ENCODE measurements around the gene COBLL1. TPM values are rescaled to one million over a fixed set of nuclear protein-coding genes. Genes with fewer than 3 reads are reported as not detected.
A peak's percentile ranks its signal among the peaks of the same experiment; 100 is the strongest.
"Not testable (repeated sequence)": the region's sequence is repeated elsewhere in the genome, so short reads cannot be mapped to it uniquely, and the experiment has no call there.

The COBLL1 gene
- total RNA-seq, 6 experiments from 2014 or later: 28.1 to 49.7 (median 29.9) TPM

DNA sequence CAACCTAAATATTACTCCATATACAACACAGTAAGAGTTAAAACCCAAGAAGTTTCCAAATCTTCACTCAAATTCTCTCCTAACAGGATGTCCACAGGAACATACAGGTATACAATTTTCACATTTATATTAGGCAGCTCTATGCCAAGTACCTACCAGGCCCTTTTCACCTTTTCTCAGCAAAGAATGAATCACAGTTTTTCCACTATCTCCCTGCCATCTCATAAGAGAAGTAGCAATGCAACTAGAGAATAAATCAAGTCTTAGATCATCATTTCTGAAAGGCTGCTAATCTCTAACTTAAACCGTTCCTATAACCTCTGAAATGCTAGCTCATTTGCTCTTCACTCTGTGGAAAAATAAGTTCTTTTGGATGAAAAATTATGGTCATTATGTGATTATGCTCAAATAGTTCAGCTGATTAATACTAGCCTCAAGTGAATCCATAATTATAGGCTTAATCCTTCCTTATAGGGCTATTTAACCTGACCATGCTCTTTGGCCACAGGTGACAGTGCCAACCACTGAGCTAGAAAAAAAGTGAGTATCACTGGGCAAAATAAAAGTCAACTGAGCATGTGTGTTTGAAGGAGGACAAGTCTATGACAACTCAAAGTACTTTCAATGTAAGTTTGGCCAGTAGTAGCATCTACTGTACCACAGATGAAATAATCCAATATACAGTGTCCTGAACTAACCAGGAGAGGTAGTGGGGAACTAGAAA lies 79.7 kb downstream of the COBLL1 start:
- H3K4me1 Mint-ChIP-seq (ENCODE audit: low read depth): peaks cover 27% of the 10 kb centered on the region
- TF ChIP-seq, protein P1, sequence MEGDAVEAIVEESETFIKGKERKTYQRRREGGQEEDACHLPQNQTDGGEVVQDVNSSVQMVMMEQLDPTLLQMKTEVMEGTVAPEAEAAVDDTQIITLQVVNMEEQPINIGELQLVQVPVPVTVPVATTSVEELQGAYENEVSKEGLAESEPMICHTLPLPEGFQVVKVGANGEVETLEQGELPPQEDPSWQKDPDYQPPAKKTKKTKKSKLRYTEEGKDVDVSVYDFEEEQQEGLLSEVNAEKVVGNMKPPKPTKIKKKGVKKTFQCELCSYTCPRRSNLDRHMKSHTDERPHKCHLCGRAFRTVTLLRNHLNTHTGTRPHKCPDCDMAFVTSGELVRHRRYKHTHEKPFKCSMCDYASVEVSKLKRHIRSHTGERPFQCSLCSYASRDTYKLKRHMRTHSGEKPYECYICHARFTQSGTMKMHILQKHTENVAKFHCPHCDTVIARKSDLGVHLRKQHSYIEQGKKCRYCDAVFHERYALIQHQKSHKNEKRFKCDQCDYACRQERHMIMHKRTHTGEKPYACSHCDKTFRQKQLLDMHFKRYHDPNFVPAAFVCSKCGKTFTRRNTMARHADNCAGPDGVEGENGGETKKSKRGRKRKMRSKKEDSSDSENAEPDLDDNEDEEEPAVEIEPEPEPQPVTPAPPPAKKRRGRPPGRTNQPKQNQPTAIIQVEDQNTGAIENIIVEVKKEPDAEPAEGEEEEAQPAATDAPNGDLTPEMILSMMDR (IDR thresholded peaks at IDR 0.05): no peak
- H3K27ac Mint-ChIP-seq: no peak overlapping the region
- H3K36me3 Mint-ChIP-seq (ENCODE audit: low read depth): no peaks in the 10 kb centered on the region
- no peaks in the 10 kb centered on the region for H3K9me3 Mint-ChIP-seq
- no peaks in the 10 kb centered on the region for H3K27me3 Mint-ChIP-seq (ENCODE audit: insufficient read depth)
- H3K4me3 Mint-ChIP-seq: no peak overlapping the region
- no peak for DNase-seq

DNA sequence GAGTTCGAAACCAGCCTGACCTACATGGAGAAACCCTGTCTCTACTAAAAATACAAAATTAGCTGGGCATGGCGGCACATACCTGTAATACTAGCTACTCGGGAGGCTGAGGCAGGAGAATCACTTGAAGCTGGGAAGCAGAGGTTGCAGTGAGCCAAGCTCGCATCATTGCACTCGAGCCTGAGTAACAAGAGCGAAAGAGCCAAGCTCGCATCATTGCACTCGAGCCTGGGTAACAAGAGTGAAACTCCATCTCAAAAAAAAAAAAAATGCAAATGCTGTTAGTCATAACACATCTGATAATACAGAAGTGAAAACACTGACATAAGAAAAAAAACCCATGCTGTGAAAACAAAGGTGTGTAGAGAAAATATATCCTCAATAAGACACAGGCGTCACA lies 80.4 kb downstream of the COBLL1 start:
- not testable (repeated sequence) for H3K36me3 Mint-ChIP-seq (ENCODE audit: low read depth)
- peaks cover 32% of the 10 kb centered on the region for H3K4me1 Mint-ChIP-seq (ENCODE audit: low read depth)

DNA sequence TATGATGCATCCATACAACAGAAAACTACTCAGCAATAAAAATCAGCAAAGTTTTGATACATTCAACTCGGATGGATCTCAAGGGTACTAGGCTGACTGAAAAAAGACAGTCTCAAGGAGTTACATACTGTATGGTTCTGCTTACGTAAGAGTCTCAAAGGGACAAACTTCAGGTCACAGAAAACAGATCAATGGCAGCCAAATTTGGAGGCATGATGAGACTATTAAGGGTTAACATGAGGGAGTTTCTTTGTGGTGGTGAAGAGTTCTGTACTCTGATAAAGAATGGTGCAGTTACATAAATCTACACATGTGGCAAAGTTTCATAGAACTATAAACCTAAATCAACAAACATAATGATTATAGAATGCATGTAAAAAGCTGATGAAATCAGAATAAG lies 81.4 kb downstream of the COBLL1 start:
- TF ChIP-seq, protein P1 (IDR thresholded peaks at IDR 0.05): no peak
- Mint-ChIP-seq H3K27ac (no peak overlapping the region), H3K4me1 (ENCODE audit: low read depth) (peaks cover 30% of the 10 kb centered on the region), H3K27me3 (ENCODE audit: insufficient read depth) (no peaks in the 10 kb centered on the region), H3K9me3 (no peaks in the 10 kb centered on the region), H3K36me3 (ENCODE audit: low read depth) (no peaks in the 10 kb centered on the region), H3K4me3 (no peak overlapping the region)
- DNase-seq: no peak

More for the DNA sequence above, 80.4 kb downstream of the COBLL1 start:
- not testable (repeated sequence) for H3K4me3 Mint-ChIP-seq; H3K27ac Mint-ChIP-seq; DNase-seq; H3K27me3 Mint-ChIP-seq (ENCODE audit: insufficient read depth); H3K9me3 Mint-ChIP-seq

DNA sequence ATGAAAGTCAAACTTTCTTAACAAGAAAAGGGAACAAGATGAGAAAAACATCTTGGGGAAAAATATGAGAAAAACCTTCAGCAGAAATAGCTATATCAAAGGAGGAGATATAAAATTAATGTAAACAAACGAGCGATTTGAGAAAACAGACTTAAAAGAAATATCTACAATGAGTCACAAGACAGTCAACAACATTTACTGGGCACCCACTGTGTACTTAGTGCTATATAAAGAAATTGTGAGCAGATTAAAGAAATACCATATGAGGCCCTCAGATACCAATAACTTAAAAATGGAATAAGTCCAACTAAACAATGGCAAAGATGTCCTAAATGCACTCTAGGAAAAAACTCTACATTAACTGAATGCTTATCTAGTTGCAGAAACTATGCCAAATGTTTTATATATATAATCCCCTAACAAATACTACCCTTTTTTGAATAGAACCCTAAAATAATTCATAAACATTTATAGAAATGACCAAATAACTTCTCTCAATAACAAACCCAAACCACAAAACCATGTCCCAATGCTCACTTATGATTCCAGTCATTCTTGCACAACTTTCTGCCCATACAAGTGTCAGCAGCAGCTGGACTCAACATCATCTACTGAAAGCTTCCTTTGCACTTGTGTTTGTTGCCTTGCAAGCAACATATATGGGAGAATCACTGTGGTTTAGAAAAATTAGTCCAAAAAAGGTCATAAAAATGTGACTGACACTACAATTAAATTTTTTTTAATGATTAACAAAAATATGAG lies 83.5 kb downstream of the COBLL1 start:
- Mint-ChIP-seq H3K4me3 (0 out of 2 replicates have a peak overlapping the region, but pooled peaks have one; percentile 31), H3K36me3 (ENCODE audit: low read depth) (no peaks in the 10 kb centered on the region), H3K4me1 (ENCODE audit: low read depth) (peaks cover 27% of the 10 kb centered on the region), H3K27me3 (ENCODE audit: insufficient read depth) (no peaks in the 10 kb centered on the region), H3K27ac (no peak overlapping the region), H3K9me3 (no peaks in the 10 kb centered on the region)
- TF ChIP-seq, protein P1 (IDR thresholded peaks at IDR 0.05): no peak
- DNase-seq: peak; percentile 41

DNA sequence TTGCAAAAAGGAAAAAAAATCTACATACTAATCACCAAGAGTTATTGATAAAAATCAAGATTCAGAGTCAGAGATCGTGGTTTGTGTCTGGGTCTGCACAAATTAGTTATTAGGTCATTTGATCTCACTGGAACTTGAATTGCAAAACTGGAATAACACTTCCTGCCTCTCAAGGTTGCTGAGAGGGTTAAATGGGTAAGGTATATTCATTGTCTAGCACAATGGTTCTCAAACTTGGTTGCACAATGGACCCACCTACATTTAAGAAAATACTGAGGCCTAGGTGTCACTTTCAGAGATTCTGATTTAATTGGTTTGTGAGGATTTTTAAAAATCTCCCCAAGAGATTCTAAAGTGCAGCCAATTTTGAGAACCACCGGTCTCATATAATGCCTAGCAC lies 84.8 kb downstream of the COBLL1 start:
- H3K4me1 Mint-ChIP-seq (ENCODE audit: low read depth): peaks cover 22% of the 10 kb centered on the region
- no peaks in the 10 kb centered on the region for H3K27me3 Mint-ChIP-seq (ENCODE audit: insufficient read depth)
- no peak overlapping the region for H3K27ac Mint-ChIP-seq
- H3K9me3 Mint-ChIP-seq: no peaks in the 10 kb centered on the region
- TF ChIP-seq, protein P1 (IDR thresholded peaks at IDR 0.05): no peak
- H3K4me3 Mint-ChIP-seq: no peak overlapping the region
- no peaks in the 10 kb centered on the region for H3K36me3 Mint-ChIP-seq (ENCODE audit: low read depth)
- no peak for DNase-seq

DNA sequence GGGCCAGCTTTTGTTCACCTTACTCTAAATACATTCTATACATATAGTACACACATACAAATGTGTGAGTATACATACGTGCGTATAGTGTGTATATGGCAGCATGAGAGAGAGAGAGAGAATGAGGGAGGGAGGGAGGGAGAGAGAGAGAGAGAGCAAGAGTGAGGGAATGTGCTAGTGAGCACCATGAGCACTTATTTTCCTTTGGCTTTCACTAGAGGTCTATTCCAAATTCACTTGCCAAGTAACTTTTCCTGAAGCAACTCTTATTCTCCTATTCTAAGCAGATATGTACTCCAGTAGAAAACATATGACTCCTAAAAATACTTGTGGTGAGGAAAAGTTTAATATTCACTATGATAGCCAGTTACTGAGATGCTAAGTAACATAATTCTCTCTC lies 85.7 kb downstream of the COBLL1 start:
- Mint-ChIP-seq H3K9me3 (no peaks in the 10 kb centered on the region), H3K27ac (no peak overlapping the region), H3K27me3 (ENCODE audit: insufficient read depth) (no peaks in the 10 kb centered on the region), H3K4me1 (ENCODE audit: low read depth) (peaks cover 17% of the 10 kb centered on the region), H3K4me3 (no peak overlapping the region), H3K36me3 (ENCODE audit: low read depth) (no peaks in the 10 kb centered on the region)
- TF ChIP-seq, protein P1 (IDR thresholded peaks at IDR 0.05): no peak
- DNase-seq: no peak
